Omental fat pad (tissue), 4 donors: Measurements from ENCODE around the gene USP16. TPM values are rescaled to one million over a fixed set of nuclear protein-coding genes. Genes with fewer than 3 reads are reported as not detected.
"Not testable (repeated sequence)": the region's sequence is repeated elsewhere in the genome, so short reads cannot be mapped to it uniquely, and the experiment has no call there.

Experiments
- ATAC-seq: fragments of 150-250 bp; one replicate; pipeline ENCODE4 v1.9.1; 2016; ENCODE audit warnings: mild to moderate bottlenecking, moderate library complexity; ENCODE audit not compliant: low FRiP score
- DNase-seq: peaks from one replicate; pipeline ENCODE4 v3.0.0-alpha.2; 2019; ENCODE audit warnings: low spot score
- total RNA-seq, 4 donors: library from RNA; depleted of rRNA; stranded (reverse); fragments of >200 nt; gene quantifications; one replicate each; pipeline ENCODE4 v1.1.0, GENCODE V29; 2016
- TF ChIP-seq, protein P1 (sequence below), 3 donors: fragments of 450-650 bp; IDR thresholded peaks; one replicate each; pipeline ENCODE4 v1.5.1; 2016 to 2017; ENCODE audit warnings: antibody characterized with exemption in 3 of 3, mild to moderate bottlenecking in 3 of 3, moderate library complexity in 2 of 3

USP16 gene
- 10 to 100 TPM; 36.2 to 46.2 (median 39.5) TPM for total RNA-seq

DNA sequence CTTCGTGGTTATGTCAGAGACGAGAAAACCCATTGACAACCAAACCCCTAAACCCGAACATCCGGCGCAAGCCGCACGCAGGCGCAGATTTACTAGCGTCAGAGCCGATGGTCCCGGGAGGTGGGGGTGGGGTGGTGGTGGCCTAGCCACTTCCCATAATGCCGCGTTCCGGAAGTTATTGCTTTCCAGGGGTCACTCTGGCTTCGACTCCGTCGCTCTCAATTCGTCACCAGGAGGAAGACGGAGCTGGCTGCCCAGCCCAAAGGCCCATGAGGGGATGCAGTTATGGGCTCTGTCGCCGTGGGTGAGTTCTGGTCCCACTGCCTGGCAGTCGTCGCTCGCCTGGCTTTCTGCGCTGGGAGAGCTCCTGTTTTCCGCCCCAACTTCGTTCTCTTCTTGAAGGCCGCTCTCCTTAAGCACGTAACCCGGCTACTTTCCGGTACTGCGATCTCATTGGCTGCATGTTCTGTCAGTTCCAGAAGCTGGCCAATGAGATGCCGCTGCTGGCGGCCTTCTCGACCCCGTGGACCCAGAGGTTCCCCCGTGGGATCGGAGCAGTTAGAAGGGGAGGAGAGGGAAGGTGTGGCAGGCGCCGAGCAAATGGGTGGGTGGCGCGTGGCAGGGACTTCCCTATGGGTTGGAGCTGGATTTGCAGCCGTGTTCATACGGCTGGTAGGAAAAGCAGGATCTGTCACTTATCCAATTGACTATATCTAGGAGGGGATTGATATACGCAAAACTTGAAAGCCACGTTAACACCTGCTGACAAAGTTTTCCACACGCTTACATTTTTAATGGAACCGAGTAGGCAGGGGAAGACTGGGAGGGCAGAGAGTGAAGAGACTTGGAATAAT, at the start of gene USP16:
USP16 (plus strand) TSS at position 195 of the 854 bp plus-strand sequence. CDS start 3,246 bp downstream, outside the sequence.
- peak; percentile 99 for ATAC-seq
- TF ChIP-seq, protein P1, sequence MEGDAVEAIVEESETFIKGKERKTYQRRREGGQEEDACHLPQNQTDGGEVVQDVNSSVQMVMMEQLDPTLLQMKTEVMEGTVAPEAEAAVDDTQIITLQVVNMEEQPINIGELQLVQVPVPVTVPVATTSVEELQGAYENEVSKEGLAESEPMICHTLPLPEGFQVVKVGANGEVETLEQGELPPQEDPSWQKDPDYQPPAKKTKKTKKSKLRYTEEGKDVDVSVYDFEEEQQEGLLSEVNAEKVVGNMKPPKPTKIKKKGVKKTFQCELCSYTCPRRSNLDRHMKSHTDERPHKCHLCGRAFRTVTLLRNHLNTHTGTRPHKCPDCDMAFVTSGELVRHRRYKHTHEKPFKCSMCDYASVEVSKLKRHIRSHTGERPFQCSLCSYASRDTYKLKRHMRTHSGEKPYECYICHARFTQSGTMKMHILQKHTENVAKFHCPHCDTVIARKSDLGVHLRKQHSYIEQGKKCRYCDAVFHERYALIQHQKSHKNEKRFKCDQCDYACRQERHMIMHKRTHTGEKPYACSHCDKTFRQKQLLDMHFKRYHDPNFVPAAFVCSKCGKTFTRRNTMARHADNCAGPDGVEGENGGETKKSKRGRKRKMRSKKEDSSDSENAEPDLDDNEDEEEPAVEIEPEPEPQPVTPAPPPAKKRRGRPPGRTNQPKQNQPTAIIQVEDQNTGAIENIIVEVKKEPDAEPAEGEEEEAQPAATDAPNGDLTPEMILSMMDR (IDR thresholded peaks at IDR 0.05) = no peak

DNA sequence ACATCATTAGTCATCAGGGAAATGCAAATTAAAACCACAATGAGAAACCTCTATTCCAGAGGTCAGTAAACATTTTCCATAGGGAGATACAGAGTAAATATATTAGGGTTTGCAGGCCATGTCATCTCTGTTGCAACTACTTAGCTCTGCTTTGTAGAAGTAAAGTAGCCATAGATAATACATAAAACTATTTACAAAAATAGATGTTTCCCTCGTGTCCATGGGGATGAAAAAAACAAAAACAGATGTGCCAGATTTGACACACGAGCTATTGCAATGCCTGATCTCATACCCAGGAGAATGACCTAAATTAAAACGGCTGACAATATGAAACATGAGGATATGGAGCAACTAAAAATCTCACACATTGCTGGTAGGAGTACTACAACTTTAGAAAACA, 49.1 kb upstream of the USP16 start:
- ATAC-seq (no peak), DNase-seq (no peak)
- TF ChIP-seq, protein P1 (IDR thresholded peaks at IDR 0.05) = no peak

More for the DNA sequence above, at the start of gene USP16:
- peak; percentile 88 for DNase-seq

DNA sequence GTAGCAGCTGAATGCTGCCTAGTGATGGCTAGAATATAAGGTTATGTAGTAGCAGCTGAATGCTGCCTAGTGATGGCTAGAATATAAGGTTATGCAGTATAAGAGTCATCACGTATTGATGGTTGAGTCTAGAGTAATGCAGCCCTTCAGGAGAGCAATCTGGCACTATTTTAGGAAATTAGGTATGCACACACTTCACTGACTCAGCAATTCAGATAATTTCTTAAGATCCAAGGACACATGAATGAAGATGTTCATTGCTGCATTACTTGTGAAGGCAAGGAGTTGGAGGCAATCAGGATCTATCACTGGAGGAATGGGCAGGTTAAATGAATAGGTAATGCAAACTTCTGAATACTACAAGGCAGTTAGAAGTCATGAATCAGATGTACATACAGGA, 45.4 kb upstream of the USP16 start:
- TF ChIP-seq, protein P1 (IDR thresholded peaks at IDR 0.05) = no peak
- DNase-seq (no peak), ATAC-seq (no peak)

DNA sequence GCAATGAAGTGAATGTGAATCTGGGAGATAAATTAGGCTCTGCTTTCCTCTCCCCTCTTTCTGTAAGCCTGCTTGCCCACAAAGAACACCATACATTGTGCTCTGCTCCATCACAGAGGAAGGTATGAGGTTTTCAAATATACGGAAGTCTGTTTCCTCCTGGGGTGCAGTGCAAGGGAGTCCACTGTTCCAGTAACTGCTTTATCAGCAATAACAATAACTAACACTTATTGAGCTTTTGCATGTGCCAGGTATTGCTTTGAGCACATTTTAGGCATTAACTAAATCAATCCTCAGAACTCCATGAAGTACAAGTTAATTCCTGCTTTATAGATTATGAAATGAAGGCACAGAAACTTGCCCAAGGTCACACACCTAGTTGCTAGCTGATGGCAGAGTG, 41.8 kb upstream of the USP16 start:
- TF ChIP-seq, protein P1 (IDR thresholded peaks at IDR 0.05) = no peak
- DNase-seq (no peak), ATAC-seq (no peak)

DNA sequence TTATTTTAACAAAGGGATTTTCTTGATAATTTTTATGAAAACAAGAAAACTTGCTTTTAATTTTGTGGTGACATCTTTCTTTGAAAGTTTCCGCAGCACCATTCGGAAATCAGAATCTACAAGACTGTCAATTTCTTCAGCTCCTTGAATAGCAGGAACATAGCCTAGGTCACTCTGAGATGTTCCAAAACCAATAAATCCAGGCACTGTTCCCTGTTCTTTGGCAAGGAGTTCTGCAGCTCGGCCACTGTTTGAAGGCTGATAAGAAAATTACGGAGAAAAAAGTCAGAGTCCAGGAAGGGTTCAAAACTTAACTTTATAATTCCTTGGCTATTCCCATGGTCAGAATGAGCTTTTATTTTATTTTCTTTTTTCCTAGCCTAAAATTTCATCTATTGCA, 37.8 kb upstream of the USP16 start:
- no peak for ATAC-seq
- TF ChIP-seq, protein P1 (IDR thresholded peaks at IDR 0.05) = no peak
- no peak for DNase-seq

DNA sequence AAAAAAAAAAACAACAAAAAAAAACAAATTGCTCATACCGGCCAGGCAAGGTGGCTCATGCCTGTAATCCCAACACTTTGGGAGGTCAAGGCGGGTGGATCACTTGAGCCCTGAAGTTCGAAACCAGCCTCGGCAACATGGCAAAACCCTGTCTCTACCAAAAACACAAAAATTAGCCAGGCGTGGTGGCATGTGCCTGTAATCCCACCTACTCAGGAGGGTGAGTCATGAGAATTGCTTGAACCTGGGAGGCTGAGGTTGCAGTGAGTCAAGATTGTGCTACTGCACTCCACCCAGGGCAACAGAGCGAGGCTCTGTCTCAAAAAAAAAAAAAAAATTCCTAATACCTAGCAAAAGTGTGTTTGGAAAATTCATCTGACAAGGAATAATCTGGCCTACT, 36.3 kb upstream of the USP16 start:
- not testable (repeated sequence) for ATAC-seq

DNA sequence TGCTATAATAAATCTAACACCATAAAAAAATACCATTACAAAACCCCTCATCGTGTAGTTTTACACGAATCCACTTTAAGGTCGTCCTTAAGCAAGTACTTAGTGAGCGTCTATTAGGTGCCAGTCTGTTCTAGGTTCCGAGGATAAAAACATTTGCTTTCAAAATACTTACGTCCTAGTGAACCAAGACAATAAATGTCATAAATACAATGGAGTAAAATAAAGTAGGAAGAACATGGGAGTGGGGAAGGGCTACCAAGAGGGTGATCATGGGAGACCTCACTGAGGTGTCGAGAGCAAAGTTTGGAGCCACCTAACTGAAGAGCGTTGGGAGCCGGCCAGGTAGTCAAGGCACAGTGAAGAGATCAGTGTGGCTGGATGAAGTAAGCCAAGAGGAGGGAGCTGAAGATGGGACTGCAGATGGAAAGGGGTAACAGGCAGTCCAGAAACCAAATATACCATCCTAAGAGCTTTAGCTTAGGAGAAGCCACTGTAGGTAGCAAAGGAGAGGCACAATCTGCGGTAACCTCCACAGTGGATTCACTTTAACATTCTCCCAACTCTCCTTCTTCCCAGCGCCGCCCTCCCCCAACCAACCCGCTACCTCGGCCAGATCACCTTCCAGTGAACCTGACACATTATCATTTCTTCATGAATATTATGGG, 32.5 kb upstream of the USP16 start:
- TF ChIP-seq, protein P1 (IDR thresholded peaks at IDR 0.05) = no peak
- DNase-seq (no peak), ATAC-seq (peak; percentile 5)

More for the DNA sequence above, 36.3 kb upstream of the USP16 start:
- DNase-seq = not testable (repeated sequence)
